ENCODE results near the gene ATP9A.

DNA sequence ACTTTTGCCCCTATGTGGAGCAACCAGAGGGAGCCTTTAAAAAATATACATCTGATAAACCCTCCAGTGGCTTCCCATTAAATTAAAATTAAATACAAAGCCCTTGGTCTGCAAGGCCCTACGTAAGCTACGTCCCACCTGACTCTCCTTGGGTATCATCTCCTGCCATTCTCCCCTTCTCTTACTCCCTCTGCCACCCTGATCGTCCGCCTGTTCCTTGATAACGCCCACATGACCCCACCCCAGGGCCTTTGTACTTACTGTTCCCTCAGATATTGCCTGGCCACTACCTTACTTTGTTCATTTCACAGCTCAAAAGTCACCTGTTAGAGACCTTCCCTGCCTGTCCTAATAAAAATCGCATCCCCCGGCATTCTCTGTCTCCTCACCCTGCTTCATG lies 220.2 kb downstream of the ATP9A start:
- TF ChIP-seq, protein P1, sequence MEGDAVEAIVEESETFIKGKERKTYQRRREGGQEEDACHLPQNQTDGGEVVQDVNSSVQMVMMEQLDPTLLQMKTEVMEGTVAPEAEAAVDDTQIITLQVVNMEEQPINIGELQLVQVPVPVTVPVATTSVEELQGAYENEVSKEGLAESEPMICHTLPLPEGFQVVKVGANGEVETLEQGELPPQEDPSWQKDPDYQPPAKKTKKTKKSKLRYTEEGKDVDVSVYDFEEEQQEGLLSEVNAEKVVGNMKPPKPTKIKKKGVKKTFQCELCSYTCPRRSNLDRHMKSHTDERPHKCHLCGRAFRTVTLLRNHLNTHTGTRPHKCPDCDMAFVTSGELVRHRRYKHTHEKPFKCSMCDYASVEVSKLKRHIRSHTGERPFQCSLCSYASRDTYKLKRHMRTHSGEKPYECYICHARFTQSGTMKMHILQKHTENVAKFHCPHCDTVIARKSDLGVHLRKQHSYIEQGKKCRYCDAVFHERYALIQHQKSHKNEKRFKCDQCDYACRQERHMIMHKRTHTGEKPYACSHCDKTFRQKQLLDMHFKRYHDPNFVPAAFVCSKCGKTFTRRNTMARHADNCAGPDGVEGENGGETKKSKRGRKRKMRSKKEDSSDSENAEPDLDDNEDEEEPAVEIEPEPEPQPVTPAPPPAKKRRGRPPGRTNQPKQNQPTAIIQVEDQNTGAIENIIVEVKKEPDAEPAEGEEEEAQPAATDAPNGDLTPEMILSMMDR (IDR thresholded peaks at IDR 0.05; ENCODE audit: poor library complexity, severe bottlenecking) = no peak
- no peak for TF ChIP-seq EZH2 (IDR thresholded peaks at IDR 0.05; ENCODE audit: borderline replicate concordance, insufficient read depth, low read length, poor library complexity, severe bottlenecking)
- TF ChIP-seq RAD21 (conservative IDR thresholded peaks at IDR 0.05) = no peak
- TF ChIP-seq EP300 (conservative IDR thresholded peaks at IDR 0.05; ENCODE audit: poor library complexity, severe bottlenecking) = no peak
- TF ChIP-seq TAF1 (IDR thresholded peaks at IDR 0.05; ENCODE audit: low read depth) = no peak

Data from neural cell (in vitro differentiated cells).